Activated CD4-positive, alpha-beta T cell treated with anti-CD3 and anti-CD28 coated beads, Interleukin-2, amount 50 U/mL, for 4 hours (primary cell): ENCODE data around the gene ALLC.
"Not testable (repeated sequence)": the region's sequence is repeated elsewhere in the genome, so short reads cannot be mapped to it uniquely, and the experiment has no call there.

ENCODE experiments used
- DNase-seq, 2 experiments: peaks; one replicate each; pipeline ENCODE4 v3.0.0-alpha.2; 2020

The ALLC gene

DNA sequence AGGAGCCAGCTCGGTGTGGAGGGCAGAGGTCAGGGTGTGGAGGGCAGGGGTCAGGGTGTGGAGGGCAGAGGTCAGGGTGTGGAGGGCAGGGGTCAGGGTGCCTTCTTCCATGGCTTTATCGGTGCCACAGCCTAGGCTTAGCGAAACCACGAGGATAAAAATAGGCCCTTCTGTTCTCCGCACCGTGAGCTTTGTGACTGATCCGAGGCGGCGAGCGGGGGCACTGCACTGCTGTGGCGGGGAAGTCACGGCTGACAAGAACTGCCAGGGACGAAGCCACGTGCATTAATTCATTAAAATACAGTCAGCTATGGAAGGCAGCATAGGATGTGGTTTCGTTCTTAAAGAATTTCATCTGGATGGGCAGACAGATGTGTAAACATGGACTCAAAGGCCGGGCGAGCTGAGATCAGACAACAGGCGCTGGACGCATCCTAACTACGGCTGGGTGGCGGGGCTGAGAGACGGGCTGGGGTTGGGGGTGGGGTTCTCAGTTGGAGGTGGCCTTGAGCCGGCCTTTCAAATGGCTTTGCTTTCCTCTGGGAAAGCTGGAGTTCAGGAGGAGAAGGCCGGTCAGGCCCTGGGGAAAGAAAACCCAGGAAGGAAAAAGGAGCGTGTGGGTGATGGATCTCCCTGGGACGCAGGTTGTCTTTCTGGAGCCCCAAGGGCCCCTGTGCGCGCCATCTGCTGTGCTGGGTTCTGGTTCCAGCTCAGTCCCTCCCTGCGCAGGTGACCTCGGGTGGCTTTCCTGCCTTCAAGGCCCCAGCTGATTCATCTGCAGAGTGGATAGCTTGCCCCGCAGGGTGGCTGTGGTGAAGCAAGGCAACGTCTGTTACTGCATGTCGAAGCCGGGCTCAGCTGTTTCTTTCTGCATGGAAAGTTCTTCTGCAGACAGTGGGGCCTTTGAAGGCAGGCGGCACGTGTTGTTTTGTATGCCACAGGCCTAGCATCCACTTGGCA is 958 bp upstream of the ALLC start:
- DNase-seq = no peak

DNA sequence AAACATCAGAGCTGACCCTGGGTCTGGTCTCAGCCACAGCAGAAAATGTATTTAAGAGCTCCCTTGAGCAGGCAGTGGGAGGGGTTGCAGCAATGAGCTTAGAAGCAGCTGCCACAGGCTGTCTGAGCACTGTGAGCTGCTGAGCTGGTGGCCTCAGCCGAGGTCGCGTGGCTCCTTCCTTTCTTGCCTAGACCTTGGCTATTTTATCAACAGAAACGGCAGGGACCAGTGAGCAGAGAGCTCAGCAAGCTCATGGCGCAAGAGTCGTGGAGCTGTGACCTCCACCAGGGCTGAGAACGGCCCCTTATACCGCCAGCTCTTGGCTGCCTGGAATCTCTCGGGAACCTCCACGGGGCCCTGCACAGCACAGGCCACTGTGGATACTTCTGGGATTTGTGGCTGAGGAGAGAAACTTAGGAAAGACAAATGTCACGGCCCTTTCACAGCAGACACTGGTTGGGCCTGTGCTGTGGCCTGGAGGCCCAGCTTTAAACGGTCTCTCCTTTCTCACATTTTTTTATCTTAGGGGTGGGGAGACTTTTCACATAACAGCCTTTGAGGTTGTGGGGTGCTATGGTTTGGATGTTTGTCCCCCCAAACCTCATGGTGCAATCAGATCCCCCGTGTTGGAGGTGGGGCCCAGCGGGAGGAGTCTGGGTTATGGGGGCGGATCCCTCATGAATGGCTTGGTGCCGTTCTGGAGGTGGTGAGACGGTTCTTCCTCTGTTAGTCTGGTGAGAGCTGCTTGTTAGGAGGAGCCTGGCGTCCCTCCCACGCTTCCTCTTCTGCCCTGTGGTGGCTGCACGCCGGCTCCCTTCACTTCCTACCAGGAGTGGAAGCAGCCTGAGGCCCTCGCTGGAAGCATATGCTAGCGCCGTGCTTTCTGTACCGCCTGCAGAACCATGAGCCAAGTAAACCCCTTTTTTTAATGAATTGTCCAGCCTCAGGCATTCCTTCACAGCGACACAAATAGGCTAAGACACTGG is 1.7 kb downstream of the ALLC start:
- DNase-seq = no peak

DNA sequence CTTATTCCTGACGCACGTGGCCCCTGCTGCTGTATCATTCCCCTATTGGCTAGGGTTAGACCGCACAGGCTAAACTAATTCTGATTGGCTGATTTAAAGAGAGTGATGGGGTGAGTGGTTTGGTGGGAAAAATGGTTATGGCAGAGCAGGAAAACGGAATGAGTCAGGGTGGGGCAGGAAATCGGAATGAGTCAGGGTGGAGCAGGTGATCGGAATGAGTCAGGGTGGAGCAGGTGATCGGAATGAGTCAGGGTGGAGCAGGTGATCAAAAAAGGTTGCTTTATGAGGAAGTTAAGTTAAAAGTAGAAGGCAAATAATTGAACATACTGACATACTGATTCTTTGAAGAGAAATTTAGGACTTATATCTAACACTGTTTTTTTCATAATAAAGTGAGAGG is 2.6 kb downstream of the ALLC start:
- DNase-seq = not testable (repeated sequence)

DNA sequence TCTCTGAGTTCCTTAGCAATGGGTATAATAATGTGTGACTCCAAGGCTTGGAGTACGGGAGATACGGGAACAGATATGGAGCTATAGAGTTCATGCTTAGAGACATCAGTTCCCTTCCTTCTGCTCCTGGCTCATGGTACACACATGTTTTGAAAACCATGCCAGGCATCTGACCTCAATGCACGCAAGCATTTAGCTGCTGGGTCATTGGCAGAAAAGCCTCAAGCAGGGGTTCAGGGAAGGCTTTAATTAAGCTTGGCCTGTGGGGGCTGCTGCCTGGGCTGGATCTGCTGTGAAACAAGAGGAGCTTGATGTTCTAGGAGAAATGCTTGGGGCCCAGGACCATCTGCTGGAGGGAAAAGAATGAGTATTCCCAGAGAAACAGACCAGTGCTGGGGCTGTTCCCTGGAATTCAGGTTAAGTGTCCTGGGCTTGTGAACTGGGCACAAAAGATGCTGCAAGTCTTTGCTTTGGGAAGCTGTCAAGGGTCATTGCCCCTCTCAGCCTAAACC is 3.2 kb downstream of the ALLC start:
- no peak for DNase-seq

DNA sequence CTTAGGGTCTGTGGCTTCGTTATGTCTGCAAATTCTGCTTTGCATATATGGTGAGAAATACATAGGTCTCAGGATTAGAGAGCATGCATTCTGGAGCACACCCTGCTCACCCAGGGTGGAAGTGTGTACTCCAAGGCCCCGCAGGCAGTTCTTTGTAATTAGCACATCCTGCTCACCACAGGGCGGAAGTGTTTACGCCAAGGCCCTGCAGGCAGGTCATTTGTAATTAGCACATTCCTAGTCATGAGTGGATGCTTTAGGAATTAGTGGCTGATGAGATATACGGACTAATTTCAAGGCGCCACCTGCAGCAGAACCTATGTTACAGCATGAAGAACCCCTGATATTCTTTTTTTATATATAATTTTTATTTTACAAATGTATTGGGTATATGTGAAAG is 4.2 kb downstream of the ALLC start:
- DNase-seq = no peak

DNA sequence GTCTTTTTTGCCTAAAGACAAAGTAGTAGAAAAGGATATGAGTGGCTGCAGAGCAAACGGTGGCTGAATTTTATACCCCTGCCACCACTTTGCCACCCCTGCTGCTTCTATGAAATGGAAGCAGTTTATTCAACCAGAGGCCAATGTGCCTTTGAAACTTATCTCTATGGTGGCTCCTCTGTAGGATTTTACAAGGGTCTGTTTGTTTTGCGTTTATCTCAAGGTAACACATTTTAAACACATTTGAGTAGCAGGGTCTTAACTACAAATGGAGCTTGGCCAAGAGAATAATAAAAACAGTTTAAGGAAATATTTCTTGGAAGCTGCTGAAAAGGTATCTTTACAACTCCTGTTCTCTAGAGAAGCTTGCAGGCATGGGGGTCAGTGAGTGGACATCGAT is 6.1 kb downstream of the ALLC start:
- no peak for DNase-seq

DNA sequence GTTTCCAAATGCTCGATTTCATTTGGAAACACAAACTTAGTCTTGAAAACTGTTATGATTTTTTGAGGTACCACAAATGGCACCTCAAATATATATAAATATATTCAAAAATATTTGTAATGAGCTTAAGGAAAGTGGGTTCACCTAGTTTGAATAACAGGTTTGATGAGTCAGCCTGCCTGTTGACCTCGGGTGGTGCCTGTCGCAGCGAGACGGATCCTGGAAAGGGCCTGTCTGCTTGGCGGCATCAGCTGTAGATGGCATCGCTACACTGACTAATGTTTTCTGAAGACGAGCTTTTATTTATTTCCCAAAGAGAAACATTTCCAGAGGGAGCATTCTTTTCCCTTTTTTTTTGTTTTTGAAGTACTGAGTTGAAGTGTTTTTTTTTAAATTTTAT is 6.9 kb downstream of the ALLC start:
- no peak for DNase-seq

DNA sequence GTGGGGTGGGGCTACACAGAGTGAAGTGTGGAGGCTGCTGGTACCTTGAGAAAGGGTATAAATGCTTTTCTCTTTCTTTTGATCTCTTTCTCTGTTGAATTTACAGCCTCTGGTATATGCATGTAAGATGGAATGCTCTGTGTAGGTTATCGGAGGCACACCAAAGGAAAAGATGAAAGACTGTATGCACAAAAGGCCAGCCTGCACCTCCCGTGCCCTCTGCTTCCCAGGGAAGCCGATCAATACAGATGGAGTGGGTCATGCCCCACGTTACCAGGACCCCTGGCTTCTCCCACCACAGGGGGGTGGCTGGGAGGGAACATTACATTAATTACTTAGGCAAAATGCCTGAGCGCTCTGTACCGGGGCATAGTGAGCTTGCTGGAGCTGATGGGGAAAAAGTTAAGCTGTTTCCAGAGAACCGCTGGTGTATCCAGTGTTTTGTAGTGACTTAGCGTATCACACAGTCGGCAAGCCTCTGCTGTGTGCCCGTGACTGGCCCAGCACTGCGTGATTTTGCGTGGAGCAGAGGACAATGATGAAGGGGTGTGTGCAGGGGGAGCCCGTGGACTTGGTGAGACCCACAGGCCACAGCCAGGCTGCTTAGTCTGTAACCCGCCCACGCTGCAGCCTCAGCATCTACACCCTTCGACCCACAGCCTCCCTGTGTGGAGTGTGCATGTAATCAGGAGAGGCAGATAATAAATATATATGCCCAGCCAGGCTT is 8.0 kb downstream of the ALLC start:
- no peak for DNase-seq

DNA sequence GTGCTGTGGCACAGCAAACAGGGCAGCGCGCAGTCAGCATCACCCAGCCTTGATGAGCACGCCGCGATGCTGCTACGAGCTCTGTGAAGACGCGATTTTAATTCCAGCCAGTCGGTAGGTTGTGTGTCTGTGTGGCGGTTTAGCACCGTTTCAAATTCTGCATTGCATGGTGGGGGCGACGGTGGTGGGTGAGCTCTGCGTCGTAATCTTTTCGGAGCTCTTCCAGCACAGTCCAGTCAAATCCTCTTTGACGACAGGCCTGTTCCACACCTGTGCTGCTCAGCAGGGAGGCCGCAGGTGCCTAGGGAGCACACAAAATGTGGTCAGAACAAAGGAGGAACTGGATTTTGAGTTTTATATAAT is 8.6 kb downstream of the ALLC start:
- DNase-seq = no peak

DNA sequence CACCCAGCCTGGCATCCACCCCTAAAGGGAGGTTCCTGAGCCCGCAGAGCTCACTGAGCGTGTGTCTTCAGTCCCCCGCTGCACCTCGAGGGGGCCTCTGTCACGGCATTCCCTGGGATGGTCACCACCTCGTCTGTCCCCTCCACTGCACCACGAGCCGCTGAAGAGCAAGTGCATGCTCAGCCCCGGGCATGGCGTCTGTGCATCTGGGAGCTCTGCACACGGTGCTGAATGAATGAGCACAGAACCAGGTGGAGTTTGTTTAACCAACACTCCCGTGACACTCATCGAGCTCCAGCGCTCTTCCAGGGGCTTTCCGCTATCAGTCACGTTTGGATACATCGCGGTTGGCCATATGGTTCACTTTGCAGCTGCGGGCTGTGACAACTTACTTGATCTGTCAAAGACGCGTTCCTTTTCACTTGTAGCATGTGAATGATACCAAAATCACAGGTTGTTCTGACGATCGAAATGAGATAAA is 9.2 kb downstream of the ALLC start:
- DNase-seq = no peak

DNA sequence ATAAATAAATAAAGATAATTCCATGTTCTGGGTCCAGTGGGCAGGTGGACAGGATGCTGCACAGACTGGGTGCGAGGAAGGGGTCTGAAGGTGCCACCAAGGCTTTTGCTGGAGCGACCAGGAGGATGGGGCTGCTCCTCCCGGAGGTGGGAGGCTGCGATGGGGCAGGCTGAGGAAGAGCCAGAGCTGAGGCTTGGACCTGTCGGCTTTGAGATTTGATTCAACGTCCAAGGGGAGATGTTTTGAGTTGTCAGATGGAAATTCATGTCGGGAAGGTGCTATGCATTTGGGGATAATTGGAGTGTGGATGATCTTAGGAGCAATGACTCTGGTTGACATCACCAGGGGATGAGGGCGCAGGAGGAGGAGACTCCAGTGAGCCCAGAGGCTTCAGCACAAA is 11.7 kb downstream of the ALLC start:
- DNase-seq = no peak

DNA sequence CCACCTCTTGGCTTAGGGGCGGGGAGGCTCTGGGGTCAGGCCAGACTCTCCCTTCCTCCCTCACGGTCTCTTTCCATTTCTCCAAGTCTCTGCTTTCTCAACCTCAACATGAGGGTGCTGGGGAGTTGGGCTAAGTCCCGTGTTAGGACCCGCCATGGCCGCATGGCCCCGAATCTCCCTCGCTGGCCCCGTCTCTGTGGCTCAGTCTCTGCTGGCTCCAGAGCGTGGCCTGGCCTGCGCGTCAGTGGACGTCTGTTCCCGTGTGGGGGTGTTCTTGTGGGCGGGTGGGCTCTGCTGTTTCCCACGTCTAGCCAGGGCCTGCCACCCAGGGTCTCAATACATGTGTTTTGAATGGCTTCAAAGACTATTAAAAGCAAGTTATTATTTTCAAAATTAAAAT is 12.4 kb downstream of the ALLC start:
- DNase-seq = no peak

DNA sequence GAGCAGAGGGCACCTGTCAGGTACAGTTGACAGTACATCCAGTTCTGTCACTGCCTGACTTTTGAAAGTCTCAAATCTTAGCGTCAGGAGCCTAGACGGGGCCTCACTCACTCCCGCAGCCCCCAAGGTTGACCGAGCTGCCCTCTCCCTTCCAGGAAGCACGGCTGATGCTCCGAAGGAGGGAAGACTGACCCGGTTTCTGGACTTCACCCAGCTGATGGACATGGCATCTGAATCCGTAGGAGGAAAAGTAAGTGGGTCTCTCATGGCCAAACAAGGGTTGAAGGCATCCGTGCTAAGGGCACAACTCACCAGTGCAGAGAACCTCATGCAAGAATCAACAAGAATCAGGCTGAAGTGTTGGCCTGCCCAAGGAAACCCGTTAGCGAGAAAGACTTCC is 12.9 kb downstream of the ALLC start:
- no peak for DNase-seq

DNA sequence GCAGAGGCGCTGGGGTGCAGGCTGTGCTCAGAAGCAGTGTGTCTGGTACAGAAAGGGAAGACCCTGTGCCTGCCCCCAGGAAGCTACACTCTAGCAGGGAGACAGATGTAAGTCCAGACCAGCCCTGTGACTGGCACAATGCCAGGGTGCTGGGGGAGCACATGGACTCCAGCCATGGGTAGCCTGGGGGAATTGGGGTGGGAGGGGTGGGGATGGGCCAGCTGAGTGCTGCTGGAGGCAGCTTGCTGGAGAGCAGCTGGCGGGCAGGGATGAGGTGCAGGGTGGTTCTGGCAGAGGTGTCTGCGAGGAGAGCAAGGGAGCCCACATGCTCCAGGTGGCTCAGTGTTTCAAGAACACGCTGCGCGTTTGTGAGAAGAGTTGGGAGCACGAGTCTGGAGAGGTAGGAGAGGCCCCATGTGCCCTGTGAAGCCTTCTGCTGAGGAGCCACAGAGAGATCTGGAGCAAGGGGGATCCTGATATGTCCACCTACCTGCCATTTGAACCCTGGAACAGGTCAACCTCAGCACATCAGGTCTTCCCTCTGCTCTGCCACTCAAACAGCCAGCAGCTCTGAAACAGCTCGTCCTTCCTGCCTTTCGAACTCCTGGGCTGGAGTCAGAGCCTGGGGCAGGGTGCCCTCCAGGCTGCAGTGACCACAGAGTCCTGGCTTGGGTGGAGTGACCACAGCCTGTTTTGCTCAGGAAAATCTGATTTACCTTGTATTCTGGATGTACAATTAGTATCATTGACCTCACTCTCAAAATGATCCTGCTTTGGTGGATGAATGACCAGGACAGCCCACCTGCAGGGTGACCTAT is 15.1 kb downstream of the ALLC start:
- DNase-seq = no peak

DNA sequence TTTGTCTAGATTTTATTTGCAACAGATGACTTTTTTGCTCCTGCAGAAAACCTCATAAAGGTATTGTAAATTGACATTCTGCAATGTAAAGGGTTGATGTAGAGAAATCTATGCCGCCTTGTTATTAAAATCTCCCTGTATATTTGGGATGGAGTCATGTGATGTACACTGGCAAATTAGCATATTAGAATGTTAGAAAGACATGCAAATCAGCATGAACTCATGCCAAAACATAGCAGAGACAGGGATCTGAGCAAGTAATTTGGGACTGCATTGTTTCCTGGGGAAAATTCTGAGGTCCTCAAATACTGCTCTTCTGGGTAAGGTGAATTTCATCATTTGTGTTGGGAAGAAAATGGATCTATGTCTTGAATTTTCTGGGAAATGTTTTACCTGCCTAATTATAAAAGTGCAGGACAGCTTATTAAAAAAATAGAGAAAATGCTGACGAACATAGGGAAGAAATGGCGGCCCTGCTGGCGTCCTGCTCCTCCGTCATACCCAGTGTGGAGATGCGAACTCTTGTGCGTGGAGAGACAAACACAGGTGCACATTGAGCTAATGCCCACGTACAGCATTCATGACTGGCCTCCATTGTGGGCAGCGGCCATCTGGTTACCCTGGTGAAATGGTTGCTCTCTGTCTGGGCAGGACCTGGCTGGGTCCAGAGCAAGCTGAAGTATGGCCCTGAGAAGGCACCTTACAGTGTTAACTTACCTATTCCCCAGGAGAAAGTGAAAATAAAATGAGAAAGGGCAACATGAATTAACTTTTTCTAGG is 16.3 kb downstream of the ALLC start:
- no peak for DNase-seq

DNA sequence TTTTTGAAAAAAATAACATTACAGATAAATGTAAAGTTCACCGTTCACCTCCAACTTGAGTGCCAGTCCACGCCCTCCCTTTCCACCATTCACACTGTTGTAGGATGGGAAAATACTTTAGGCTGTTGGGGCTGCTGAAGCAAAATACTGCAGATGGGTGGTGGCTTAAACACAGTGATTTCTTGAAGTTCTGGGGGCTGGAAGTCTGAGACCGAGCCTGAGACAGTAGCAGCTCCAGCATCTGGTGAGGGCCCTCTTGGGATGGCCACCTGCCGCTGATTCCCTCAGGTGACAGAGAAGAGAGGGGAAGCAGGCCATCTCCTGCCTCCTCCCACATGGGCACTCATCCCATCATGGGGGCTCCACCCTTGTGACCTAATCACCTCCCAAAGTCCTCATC is 17.7 kb downstream of the ALLC start:
- DNase-seq = no peak

DNA sequence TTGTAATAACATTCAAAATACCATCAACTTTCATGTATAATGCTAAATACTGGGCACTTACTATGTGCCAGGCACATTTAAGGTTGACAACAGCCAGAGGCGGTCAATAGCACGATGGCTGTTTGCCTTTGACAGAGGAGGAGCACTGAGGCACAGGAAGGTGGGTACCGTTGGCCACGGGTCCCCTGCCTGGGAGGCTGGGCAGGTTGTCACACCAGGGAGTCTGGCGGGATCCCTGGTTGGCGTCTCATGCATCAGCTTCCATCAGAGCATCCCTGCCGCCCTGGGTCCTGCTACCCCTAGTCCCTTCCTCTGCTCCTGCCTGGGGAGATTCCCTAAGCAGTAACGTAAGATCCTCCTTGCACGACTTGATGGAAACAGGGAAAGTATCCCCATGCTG is 19.4 kb downstream of the ALLC start:
- no peak for DNase-seq

DNA sequence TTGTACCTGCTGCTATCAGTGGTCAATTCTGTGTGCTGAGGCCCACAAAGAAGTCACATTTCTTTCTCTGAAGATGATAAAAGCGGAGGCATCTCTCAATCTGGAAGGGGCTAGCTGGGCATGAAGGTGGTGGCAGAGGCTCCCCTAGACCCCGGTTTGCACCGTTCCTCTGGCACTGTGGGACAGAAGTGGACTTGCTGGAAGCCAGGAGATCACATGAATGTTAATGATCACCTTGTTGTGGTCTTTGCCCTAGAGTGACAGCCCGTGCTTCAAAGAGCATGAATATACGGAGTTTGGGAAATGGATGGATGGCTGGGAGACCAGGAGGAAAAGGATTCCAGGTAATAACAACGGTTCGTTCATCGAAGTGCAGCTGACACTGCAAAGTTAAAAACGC is 20.2 kb downstream of the ALLC start:
- DNase-seq = no peak

DNA sequence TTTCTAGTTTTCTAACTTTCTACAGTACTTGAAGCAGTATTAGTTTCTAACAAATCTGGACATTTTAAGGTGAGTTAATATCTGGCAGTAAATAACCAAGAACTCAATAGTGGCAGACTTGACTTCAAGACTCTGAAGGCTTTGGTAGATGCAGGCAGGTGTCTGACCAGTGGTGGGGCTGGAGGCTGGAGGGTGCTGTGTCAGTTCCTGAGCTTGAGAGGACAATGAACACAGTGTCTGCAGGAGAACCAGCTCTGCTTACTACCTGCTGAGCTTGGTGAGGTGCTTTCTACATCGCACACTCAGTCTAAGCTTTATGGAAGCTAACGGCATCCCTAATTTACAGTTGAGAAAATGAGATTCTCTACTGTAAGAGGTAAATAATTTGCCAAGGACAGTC is 21.2 kb downstream of the ALLC start:
- DNase-seq = no peak

DNA sequence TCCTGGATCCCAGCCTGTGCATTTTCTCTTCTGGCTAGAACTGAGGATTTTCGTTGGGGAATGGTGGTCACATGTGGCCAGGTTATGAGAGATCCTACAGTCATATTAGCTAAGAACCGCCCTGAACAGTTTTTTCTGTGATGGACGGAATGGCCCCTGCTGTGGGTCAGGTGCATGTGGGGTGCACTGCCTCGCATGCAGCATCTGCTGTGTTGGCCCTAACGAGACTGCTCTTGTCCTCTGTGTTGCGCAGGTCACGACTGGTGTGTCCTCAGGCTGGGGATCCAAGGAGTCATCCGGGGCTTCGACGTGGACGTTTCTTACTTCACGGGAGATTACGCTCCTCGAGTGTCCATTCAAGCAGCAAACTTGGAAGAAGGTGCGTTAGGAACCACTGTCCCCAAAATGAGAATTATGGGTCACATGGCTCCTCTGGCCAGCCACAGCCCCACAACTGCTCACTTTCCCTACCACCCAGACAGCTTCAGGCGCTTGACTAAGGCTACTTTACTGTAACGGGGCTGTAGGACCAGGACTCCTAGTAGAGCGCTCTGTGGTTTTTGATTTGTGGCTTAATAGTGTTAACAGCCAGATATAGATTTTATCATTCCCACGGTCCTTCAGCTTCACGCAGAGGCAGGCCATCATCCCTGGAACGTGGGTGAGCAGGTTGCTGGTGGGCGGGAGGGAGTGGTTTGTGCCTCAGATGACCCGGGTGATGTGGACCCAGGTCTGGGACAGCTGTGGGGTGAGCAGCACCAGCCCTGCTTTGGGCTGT is 21.8 kb downstream of the ALLC start:
- no peak for DNase-seq
